Left kidney (tissue), 2 donors: ENCODE measurements around the gene CACNA2D2. TPM values are rescaled to one million over a fixed set of nuclear protein-coding genes. Genes with fewer than 3 reads are reported as not detected.

Experiments used
- DNase-seq: peaks from one replicate; pipeline ENCODE4 v3.0.0-alpha.2; 2013
- polyA plus RNA-seq: library from polyadenylated mRNA; unstranded; fragments of 120-200 nt; gene quantifications from one replicate; pipeline ENCODE4 v1.2.1, GENCODE V29; 2013; ENCODE audit not compliant: insufficient read length

Gene CACNA2D2
- polyA plus RNA-seq, 1 donor, result 14.6 TPM

DNA sequence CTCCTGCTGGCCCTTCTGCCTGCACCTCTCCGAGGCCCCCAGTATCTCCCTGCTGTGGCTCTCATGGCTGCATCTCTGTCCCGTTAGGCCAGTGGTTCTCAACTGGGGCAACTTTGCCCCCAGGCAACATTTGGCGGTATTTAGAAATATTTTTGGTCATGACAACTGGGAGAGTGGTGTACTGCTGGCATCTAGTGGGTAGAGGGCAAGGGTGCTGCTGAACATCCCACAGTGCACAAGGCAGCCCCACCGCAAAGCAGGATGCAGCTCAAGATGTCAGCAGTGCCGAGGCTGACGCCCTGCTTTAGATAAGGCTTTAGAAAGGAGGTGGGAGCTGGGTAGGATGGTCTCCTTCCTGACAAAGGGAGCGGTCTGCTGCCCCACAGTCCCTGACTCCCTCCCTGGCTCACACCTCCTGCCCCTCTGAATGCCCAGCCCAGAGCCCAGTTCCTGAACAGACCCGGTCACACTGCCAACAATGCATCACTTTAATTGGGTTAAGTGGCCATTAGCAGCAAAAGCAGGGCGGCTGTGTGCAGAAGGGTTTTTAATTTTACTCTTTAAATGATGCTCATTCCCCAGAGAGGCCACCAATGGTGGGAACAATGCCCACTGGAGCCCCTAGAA lies 75.3 kb downstream of the CACNA2D2 start:
- DNase-seq, result no peak

DNA sequence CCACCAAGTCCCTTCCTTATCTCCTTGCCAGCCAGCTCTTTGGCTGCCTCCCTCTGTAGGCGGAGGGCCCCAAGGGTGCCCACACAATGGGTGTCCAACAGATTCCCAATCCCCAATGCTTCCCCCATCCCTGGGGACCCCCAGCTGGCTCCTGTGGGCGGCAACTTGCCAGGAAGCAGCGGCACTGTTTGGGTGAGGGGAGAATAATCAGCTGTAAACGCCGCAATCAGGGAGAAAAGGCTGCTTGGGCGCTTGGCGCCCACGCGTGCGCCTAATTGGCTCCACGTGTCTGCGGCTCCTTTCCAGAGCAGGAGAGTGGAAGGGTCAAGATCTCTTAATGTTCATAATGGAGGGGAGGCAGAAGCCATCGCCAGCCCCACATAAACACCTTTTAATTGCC lies 76.2 kb downstream of the CACNA2D2 start:
- DNase-seq, result no peak

DNA sequence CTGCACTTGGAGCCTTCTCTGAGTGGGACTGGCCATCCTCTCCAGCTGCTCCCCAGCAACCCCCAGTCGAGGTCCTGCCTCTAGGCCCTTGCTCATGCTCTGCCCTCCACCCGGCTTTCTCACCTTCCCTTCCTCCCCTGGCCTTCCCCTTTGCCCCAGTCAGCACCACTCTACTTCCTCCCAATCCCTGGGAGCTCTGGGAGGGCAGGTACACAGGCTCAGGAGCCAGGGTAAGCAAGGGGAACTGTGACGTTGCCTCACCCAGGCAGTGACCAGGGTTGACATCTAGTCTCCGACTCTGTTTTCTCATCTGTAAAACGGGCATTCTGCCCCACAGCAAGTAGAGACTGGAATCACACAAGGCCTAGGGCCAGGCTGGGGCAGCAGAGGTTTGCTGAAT lies 77.5 kb downstream of the CACNA2D2 start:
- no peak for DNase-seq

DNA sequence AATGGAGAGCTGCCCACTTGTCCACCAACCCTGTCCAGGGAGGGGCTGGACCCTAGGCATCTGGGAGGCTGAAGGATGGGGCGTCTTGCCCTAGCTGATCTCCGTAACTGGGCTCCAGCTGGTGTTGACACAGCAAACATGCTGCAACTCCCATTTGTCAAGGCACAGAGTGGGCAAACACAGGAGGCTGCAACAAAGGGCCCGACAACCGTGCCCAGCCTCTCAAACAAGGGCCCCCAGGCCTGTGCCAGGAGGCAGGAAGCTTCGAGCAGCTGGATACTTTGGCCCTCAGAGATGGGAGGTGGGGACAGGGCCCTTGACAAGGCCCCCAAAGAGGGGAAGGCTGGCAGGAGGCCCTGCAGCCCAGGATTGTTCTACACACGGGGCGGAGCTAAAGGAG lies 79.9 kb downstream of the CACNA2D2 start:
- no peak for DNase-seq

DNA sequence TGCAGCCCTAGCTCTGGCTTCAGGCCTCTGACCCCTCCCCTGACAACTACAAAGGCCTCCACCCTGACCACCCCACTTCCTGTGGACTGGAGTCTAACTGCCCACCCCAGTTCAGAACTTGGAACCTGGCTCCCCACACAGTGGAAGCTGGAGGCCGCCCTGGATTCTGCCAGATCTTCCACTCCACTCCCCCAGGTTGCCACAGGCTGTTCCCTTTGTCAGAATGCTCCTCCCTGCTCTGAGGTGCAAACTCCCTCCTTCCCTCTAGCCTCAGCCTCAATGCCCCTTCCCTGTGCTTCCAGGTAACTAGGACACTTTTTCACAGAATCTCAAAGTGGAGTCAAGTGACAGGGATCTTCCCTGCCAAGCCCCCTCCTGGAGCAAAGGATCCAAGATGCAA lies 81.3 kb downstream of the CACNA2D2 start:
- DNase-seq, result no peak

DNA sequence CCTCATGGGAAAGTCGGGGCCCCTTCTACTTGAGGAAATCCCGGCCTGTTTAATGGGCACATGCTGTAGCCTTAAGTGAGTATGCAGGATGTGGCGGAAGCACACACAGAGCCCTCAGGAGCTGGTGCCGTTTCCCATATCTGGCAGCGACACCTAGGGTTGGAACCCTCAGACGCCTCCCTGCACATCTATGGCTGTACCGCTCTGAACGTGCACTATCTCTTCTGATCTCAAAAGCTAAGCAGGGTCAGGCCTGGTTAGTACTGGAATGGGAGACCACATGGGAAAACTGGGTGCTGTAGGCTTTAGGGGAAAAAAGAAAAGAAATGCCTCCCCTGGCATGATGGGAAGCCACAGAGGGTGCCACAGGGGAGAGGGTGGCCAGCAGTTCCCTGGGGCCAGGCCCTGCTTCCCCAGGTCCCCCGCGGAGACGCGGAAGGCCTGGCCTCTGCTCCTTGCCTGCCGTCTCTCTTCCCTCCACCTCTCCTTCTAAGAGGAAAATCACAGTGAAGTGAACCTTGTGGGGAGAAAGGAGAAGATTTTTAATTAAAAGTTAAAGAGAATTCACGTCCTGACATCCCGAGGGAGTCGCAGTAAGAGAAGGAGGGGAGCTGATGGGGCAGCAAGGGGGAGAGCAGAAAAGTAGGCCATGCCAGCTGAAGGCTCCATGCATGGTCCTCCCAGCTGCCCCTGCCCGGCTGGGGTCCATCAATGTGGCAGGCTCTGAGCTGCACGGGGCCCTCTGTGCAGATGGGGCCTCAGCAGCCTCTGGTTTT lies 83.7 kb downstream of the CACNA2D2 start:
- DNase-seq, result no peak

DNA sequence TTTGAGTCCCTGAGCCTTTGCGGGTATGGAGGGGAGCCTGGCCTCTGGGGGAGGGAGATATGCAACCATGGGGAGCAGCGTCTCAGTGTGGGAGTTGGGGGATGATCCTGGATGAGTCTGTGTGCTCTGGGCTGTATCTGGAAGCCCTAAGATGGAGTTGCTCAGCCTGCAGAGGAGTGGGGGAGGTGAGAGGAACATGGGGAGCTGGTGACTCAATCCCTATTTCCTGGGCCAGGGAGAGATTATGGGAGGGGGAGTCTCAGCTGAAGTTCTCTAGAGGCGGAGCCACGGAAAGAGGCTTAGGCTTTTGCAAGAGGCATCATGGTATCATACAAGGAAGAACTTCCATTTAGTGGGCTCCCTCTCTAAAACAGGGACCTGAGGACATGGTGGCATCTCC lies 84.6 kb downstream of the CACNA2D2 start:
- DNase-seq, result no peak

DNA sequence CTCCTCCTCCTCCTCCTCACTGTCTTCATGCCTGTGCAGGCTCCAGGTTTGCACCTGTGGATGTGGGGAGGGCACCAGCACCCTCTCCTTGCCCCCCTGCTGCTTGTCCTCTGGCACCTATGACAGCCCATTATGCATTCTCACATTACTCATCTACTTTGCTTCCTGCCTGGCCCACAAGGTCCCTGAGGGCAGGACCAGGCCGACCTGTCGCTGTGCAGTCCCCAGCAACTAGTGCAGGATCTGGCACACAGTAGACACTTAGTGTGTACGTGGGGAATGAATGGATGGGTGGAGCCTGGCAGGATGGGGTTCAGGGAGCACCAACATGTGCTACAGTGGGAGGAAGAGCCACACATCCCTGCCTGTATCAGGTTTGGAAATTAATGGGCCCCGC lies 85.8 kb downstream of the CACNA2D2 start:
- no peak for DNase-seq

DNA sequence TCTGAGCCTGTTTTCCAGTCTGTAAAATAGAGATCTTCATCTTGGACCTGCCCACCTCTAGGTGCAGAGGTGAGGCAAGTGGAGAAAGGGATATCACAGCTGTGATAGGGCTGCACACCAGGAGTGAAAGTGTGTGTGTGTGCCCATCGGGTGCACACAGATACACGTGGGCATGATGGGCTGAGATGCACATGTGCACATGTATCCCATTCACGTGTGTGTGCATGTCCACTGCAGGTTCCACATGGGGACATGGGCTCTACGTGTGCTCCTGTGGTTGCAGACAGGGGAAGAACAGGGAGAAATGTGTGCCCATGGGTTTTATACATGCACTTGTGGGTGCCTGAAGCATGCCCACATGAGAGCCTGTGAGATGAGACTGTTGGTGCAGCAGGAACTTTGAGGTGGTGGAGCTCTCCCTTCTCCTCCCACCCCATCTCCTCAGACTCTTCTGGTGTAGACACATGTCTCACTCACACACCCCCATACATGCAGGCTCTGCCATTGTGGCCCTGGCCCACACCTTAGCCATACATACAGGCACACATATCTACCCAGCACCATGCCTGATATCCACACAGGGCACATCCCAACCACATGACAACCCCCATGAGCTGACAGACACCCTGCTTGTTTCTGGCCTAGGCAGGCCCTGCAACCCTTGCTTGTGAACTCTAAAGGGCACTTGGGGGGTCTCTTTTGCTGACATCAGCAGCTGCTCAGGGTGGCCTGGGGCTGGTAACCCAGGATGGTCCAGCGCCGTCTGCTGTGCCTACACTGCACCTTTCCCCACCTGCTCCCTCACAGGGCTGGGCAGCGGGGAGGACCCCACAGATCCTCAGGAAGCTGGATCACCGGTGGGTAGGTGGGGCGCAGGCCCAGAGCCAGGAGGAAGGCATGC lies 86.4 kb downstream of the CACNA2D2 start:
- DNase-seq, result no peak

DNA sequence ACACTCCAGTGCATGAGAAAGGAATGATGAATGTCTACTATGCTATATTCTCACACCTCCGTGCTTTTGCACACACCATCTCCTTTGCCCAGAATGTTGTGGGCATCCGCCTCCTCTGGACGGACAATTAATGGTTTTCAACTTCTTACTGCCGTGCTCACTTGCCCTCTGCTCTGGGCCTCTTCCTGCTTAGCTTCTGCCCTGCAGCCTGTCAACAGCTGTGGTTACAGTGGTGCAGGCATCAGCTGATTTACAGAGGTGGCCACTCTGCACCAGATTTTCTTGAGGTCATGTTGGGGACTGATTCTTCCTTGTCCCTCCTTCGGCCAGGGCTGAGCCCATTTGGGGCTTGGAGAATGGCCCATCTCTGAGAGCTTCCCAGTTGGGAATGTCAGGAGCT lies 87.6 kb downstream of the CACNA2D2 start:
- no peak for DNase-seq

DNA sequence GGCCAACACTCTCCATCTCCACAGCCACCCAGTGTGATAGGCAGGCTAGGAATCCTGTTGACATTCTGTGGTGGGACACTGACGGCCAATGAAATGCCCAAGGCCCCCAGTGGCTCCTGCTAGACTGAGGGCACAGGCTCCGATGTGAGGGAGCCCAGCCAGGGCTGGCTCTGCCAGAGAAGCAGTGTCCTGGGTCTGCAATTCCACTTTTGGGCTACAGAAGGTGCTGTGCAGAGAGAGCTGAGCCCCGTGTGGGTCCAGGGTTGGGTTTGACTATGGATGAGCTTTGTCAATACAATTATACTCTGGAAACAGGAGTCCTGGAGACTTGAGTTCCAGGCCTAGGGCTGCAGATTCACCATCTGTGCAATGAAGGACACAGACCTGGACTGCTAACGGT lies 88.4 kb downstream of the CACNA2D2 start:
- DNase-seq, result no peak

DNA sequence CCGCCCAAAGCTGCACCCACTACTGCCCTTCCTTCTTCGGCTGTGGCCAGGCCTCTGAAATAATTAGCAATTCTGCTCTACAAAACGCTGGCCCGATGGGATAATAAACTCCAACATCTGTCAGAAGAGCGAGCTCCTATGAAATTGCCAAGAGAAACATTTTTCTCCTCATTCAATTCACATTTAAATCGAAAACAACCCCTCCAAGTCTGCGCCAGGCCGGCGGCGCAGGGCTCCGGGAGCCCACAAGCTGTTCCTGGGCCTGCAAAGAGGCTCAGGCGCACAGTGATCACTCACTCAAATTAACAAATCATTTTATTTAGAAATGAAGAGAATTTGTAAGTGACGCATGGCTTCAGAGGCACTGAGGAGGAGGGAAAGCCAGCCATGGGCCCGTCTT lies 88.8 kb downstream of the CACNA2D2 start:
- no peak for DNase-seq

DNA sequence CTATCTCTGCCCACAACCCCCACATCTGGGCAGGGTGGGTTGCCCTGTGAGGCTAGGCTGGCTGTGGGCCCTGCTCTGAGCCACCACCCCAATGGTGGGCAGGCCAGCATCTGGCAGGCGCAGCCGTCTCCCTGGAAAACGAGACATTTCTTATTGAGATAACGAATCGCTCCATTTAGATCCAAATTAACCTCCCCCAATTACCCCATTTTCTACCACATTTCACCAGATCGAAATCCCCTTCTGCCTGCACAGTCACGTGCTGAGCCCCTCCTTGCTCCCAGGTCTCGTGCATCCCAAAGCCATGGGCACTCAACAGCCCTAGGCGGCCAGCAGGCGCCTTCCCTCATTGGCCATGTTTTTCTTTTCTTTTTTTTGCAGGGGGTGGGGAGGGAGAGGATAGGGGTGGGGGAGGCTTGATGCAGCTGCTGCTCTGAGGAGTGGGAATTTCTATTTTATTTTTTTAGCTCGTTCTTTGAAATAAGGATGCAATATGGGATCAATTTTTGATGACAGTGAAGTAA lies 91.1 kb downstream of the CACNA2D2 start:
- DNase-seq, result no peak

DNA sequence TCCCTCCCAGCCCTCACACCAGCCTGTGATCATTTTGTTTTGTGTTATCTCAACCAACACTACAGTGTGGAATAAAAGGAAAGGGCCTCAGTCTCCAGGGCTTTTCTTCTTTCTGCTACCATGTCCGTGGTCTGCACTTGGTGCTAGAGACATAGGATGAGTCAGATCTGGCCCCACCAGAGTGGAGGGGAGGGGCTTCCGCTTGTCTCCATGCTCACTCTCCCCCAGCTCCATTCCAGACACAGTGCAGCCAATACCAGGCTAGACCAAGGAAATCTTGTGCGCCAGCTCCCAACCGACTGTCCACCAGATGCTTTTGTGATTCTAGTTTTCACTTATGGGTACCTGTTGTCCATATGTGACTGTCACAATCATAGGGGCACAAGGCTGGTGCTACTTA lies 92.2 kb downstream of the CACNA2D2 start:
- no peak for DNase-seq

DNA sequence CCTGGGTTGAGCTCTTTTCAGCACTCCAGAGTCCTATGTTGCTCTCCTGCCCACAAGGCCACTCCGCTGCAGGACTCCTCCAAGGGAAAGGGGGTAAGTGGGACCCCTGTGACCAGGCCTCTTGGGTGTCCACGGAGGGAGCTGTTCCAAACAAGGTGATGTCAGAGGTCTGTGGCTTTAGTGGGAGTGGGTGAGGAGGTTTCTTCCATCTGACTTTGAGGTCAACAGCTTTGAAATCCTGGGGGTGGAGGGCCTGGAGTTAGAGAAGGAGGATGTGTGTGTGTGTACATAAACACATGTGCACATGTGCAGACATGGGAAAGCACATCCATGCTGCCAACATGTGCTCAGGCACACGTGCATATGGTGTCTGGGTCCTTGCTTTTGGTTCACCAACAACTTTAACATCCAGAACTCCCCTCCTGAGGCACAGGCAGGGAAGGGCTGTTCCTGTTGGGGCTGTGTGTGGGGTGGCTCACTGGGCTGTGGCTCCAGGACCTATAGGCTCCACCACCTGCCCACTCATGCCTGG lies 92.8 kb downstream of the CACNA2D2 start:
- DNase-seq, result no peak

DNA sequence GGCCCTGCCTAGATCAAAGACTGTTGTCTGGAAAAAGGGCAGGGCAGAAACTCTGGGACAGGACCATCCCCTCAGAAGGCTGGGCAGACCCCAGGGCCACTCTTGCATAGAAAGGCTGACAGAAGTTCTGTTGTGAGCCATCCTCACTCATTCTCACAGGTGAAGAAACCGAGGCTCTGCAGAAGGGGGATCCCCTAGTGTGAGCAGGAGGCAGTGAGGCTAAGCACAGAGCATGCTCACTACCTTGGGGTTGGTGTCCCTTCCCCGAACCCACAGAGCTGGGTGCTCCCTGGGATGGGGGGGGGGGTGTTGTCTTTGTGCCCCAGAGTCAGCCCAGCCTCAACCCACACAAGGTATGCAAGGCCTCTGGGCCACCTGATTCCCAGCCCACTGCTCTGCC lies 93.2 kb downstream of the CACNA2D2 start:
- no peak for DNase-seq

DNA sequence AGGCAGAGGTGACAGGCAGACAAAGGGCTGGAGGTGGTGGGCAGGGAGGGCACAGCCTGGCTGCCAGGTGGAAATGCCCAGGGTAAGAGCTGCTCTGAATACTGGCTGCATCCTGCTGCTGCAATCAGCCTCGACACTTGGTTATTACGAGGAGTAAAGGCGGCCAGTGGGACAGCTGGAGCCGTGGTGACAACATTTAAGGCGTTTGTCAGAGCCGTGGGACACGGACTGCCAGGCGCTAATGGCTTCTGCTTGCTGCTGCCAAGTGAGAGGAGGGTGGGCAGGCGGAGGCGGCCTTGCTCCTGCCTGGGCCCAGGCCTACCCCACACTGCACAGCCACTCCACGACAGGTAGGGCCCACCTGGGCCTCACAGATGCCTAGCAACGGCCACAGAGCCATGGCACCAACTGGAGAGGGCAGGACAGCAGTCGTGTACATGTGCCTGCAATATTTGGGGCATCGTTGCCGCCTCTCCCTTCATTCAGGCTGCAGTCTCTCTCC lies 94.9 kb downstream of the CACNA2D2 start:
- no peak for DNase-seq

DNA sequence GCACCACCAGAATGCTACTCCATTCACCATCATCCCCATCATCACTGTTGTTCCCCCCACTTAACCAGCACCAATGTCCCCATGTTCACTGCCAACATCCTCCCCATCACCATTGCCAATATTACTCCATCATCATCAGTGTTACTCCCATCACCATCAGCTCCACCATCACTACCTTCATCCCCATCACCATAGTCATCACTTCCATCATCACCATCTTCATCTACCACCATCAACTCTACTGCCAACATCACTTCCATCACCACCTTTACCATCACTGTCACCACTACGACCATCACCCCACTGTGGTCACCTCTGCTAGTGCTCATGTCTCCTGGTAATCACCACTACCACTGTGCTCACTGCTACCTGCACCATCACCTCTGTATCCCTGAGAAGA lies 96.9 kb downstream of the CACNA2D2 start:
- no peak for DNase-seq

DNA sequence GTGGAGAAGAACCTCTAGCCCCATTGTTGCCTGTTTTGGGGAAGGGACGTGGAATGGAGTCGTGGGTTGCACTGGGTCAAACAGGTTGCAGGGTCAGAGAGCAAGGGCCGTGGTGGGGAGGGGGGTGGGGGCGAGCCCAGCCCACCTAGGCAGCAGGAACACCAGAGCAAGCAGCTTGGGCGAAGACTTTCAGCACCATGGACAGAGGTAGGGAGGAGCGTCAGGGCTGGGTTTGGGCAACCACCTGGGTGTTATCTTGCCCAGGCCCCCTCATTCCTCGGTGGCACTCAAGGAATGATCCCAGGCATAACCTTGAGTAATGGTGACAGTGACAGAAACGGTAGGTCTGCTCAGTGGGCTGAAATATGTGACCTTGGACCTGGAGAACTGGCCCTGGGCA lies 98.2 kb downstream of the CACNA2D2 start:
- DNase-seq, result no peak

DNA sequence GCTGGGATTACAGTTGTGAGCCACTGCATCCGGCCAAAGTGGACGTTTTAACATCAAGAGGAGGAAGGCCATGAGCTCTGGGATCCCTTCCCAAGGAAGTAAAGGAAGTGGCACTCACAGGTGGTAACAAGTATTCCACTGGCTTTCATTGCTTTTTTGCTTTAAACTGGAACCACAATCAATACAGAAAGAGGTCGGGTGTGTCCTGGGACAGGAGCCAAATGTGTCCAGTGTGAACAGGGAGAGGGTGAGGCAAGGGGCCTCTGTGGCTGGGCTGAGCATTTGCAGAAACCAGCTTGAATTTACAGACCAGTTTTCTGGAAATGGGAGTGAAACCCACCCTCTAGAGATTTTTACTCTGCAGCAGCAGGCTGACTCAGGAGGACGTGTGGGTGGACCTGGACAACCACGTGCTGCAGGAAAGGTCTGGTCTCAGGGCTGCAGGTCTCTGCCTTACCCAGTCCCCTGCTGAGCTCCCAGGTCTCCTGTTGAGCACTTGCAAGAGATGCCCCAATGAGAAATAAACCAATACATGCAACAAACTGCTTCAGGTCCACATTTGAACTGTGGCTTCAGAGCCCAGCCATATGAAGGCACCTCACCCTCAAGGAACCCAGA lies 101.3 kb downstream of the CACNA2D2 start:
- DNase-seq, result no peak

DNA sequence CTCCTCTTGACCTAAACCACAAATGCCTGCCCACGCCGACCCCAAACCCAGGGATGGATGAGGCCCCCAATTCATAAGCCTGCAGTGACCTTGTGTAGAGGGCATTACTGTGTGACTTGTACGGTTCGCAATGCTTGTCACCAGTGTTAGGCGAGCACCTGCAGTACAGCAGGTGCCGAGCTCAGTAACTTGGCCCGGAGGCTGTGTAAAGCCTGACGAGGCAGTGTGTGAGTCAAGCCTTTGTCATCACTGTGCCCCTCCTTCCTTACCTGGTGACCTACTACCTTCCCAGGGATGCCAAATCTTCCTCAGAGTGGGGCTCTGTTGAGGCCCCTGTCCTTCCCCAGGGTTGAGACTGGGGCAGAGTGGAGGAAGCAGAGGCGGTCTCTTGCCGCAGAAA lies 106.9 kb downstream of the CACNA2D2 start:
- no peak for DNase-seq
